Kidney epithelial cell (primary cell): ENCODE data around the gene RAD50. TPM values are rescaled to one million over a fixed set of nuclear protein-coding genes. Genes with fewer than 3 reads are reported as not detected.

Experiments used
- DNase-seq: peaks from one replicate; pipeline ENCODE4 v3.0.0-alpha.2; 2010; ENCODE audit warnings: low read depth
- H3K27me3 ChIP-seq: 2 replicates; pipeline ENCODE4 v1.6.0; 2011; ENCODE audit warnings: low read length; ENCODE audit not compliant: control insufficient read depth, insufficient read depth
- H3K36me3 ChIP-seq: 2 replicates; pipeline ENCODE4 v1.5.1; 2011; ENCODE audit warnings: low read length; ENCODE audit not compliant: control insufficient read depth, insufficient read depth
- H3K4me3 ChIP-seq: 2 replicates; pipeline ENCODE4 v1.5.1; 2011; ENCODE audit warnings: low read depth, mild to moderate bottlenecking, control low read depth, low read length
- CTCF ChIP-seq: IDR thresholded peaks from 2 replicates; pipeline ENCODE4 v1.5.1; 2011; ENCODE audit warnings: mild to moderate bottlenecking, moderate library complexity, low read length, control low read depth, inconsistent platforms; ENCODE audit not compliant: insufficient read depth, poor library complexity, severe bottlenecking
- total RNA-seq: library from RNA; depleted of rRNA; stranded (reverse); fragments of >200 nt; gene quantifications from 2 replicates; pipeline ENCODE4 v1.2.3, GENCODE V29; 2015

RAD50 gene
- total RNA-seq, 1 donor from 2014 or later, result 35.1 TPM

GRCh38 chr5:132641241-132641723, 84.5 kb downstream of the RAD50 start:
- Histone ChIP-seq H3K27me3 (no peaks in the 10 kb centered on the region), H3K36me3 (no peaks in the 10 kb centered on the region), H3K4me3 (no peak overlapping the region)
- DNase-seq, result no peak
- no peak for TF ChIP-seq CTCF

GRCh38 chr5:132641841-132642240, 85.1 kb downstream of the RAD50 start:
- Histone ChIP-seq H3K36me3 (no peaks in the 10 kb centered on the region), H3K4me3 (no peak overlapping the region), H3K27me3 (no peaks in the 10 kb centered on the region)
- TF ChIP-seq CTCF, result no peak
- no peak for DNase-seq

GRCh38 chr5:132644177-132644576, 87.4 kb downstream of the RAD50 start:
- no peak for TF ChIP-seq CTCF
- Histone ChIP-seq H3K36me3 (no peaks in the 10 kb centered on the region), H3K27me3 (no peaks in the 10 kb centered on the region), H3K4me3 (no peak overlapping the region)
- no peak for DNase-seq

- no peak overlapping the region for H3K4me3 ChIP-seq
- no peak for DNase-seq
- H3K36me3 ChIP-seq, result no peaks in the 10 kb centered on the region
- no peaks in the 10 kb centered on the region for H3K27me3 ChIP-seq
- TF ChIP-seq CTCF, result no peak
Measured at GRCh38 chr5:132646583-132647266, 89.9 kb downstream of the RAD50 start.

GRCh38 chr5:132647473-132647872, 90.7 kb downstream of the RAD50 start:
- Histone ChIP-seq H3K4me3 (no peak overlapping the region), H3K36me3 (no peaks in the 10 kb centered on the region), H3K27me3 (no peaks in the 10 kb centered on the region)
- DNase-seq, result no peak
- no peak for TF ChIP-seq CTCF

DNA sequence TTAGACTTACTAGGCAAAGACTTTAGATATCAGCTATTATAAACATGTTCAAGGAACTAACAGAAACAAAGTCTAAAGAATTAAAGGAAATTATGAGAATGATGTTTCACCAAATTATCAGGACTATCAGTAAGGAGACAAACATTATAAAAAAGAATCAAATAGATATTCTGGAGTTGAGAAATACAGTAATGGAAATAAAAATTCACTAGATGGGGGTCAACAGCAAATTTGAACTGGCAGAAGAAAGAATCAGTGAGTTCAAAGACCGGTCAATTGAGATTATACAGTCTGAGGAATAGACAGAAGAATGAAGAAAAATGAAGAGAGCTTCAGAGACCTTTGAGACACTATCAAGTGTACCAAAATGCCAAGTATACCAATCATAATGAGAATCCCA, 91.6 kb downstream of the RAD50 start:
- TF ChIP-seq CTCF, result no peak
- DNase-seq, result no peak
- no peak overlapping the region for H3K4me3 ChIP-seq
- H3K27me3 ChIP-seq, result no peaks in the 10 kb centered on the region
- no peaks in the 10 kb centered on the region for H3K36me3 ChIP-seq
